Fibroblast of upper back skin (primary cell): ENCODE results near the gene GPAT3.
"Not testable (repeated sequence)": the region's sequence is repeated elsewhere in the genome, so short reads cannot be mapped to it uniquely, and the experiment has no call there.

ENCODE experiments used
- DNase-seq: peaks from one replicate; pipeline ENCODE4 v3.0.0-alpha.2; 2013

The GPAT3 gene

GRCh38 chr4:83552924-83553323 is 17.0 kb downstream of the GPAT3 start:
- peak; percentile 77 for DNase-seq

GRCh38 chr4:83556006-83556707 is 20.2 kb downstream of the GPAT3 start:
- peak; percentile 19 for DNase-seq

GRCh38 chr4:83556816-83557215 is 20.9 kb downstream of the GPAT3 start:
- DNase-seq: no peak

GRCh38 chr4:83558059-83558653 is 22.2 kb downstream of the GPAT3 start:
- DNase-seq: no peak

GRCh38 chr4:83558680-83559079 is 22.8 kb downstream of the GPAT3 start:
- peak; percentile 38 for DNase-seq

- DNase-seq: no peak
These were observed 24.6 kb downstream of the GPAT3 start for GRCh38 chr4:83560523-83560922.

GRCh38 chr4:83561381-83561780 is 25.5 kb downstream of the GPAT3 start:
- DNase-seq: peak; percentile 31

GRCh38 chr4:83563998-83564397 is 28.1 kb downstream of the GPAT3 start:
- no peak for DNase-seq

- no peak for DNase-seq
These were observed 32.2 kb downstream of the GPAT3 start for GRCh38 chr4:83568062-83568461.

- no peak for DNase-seq
These were observed 33.5 kb downstream of the GPAT3 start for GRCh38 chr4:83569429-83569828.

GRCh38 chr4:83569987-83570386 is 34.1 kb downstream of the GPAT3 start:
- DNase-seq: no peak

GRCh38 chr4:83572848-83573247 is 36.9 kb downstream of the GPAT3 start:
- no peak for DNase-seq

- DNase-seq: no peak
These were observed 38.3 kb downstream of the GPAT3 start for GRCh38 chr4:83574247-83574646.

- not testable (repeated sequence) for DNase-seq
These were observed 40.3 kb downstream of the GPAT3 start for GRCh38 chr4:83576237-83576636.

- DNase-seq: no peak
These were observed 45.7 kb downstream of the GPAT3 start for GRCh38 chr4:83581411-83582288.

GRCh38 chr4:83582289-83582785 is 46.4 kb downstream of the GPAT3 start:
- DNase-seq: peak; percentile 11

- no peak for DNase-seq
These were observed 50.1 kb downstream of the GPAT3 start for GRCh38 chr4:83585982-83586508.

GRCh38 chr4:83589279-83589678 is 53.4 kb downstream of the GPAT3 start:
- DNase-seq: no peak

GRCh38 chr4:83591056-83591455 is 55.1 kb downstream of the GPAT3 start:
- no peak for DNase-seq

- DNase-seq: no peak
These were observed 55.8 kb downstream of the GPAT3 start for GRCh38 chr4:83591730-83592129.

- peak; percentile 43 for DNase-seq
These were observed 63.3 kb downstream of the GPAT3 start for GRCh38 chr4:83599183-83599582.

- no peak for DNase-seq
These were observed 67.2 kb downstream of the GPAT3 start for GRCh38 chr4:83603129-83603528.

GRCh38 chr4:83604321-83604720 is 68.4 kb downstream of the GPAT3 start:
- DNase-seq: no peak
